GM19238 (cell line): ENCODE measurements around the gene LIN7B.

Experiments used
- DNase-seq: peaks from one replicate; pipeline ENCODE4 v3.0.0; 2011; ENCODE audit warnings: low spot score; ENCODE audit not compliant: insufficient read length

LIN7B gene

DNA sequence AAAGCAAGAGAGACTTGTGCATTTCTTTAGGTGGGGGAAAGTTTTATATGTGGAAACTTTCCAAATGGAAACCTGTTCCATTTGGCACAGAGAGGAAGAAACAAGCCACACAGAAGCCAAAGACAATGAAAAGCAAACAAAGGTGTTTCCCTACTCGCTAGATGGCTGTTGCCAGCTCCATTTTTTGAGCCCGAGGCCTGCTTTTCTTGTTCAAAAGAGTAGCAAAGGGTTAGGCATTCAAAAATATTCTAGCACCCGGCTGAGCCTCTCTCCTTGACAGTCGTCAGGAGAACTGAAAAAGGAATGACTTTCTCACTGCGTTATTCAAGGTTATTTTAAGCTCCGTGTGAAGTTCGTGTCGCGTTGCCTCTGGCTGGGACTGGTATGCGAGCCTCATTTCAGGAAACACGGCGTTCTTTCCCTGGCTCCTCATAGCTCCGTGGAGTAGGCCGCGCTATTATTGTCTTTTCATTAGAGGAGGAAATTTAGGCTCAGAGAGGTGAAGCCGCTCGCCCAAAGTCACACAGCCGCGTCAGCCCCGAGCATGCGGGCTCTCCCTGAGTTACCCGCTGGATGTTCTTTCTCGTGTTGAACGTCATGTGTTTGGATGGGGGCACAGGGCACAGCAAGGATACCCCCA is 51.1 kb downstream of the LIN7B start:
- no peak for DNase-seq

DNA sequence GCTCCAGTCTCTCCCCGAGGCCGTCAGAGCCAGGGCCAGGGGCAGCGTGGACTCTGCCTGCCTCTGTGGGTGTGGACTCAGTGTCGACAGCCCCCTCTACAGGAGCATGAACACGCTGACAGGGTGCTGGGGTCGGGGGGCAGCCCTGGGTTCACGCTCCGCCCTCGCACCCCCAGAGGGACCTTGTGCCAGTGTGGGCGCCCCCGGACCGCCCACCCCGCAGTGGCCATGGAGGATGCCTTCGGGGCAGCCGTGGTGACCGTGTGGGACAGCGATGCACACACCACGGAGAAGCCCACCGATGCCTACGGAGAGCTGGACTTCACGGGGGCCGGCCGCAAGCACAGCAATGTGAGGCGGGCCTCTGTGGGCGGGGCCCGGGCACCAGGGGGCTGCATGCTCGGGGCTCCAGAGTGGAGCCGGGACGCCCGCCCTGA is 51.7 kb downstream of the LIN7B start:
- DNase-seq = no peak

DNA sequence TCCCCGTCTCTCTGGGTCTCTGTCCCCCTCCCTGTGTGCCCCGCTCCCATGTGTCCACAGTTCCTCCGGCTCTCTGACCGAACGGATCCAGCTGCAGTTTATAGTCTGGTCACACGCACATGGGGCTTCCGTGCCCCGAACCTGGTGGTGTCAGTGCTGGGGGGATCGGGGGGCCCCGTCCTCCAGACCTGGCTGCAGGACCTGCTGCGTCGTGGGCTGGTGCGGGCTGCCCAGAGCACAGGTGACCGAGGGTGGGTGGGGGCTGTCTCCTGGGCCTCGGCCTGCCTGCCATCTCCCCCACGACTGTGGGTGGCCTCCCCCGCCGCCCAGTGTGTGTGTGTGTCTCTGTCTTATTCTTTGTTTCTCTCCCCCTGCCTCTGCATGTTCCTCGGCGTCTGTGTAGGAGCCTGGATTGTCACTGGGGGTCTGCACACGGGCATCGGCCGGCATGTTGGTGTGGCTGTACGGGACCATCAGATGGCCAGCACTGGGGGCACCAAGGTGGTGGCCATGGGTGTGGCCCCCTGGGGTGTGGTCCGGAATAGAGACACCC is 53.8 kb downstream of the LIN7B start:
- no peak for DNase-seq
